Fibroblast of gingiva (primary cell): ENCODE results near the gene AHNAK2.
"Not testable (repeated sequence)": the region's sequence is repeated elsewhere in the genome, so short reads cannot be mapped to it uniquely, and the experiment has no call there.

Experiments
- DNase-seq: peaks from one replicate; pipeline ENCODE4 v3.0.0-alpha.2; 2011; ENCODE audit warnings: low read depth

The AHNAK2 gene

GRCh38 chr14:104927432-104927816, 50.8 kb downstream of the AHNAK2 start:
- DNase-seq = no peak

- DNase-seq = no peak
Observed at GRCh38 chr14:104926619-104927431, 51.3 kb downstream of the AHNAK2 start.

GRCh38 chr14:104925855-104926609, 52.1 kb downstream of the AHNAK2 start:
- no peak for DNase-seq

- DNase-seq = no peak
Observed at GRCh38 chr14:104925214-104925854, 52.8 kb downstream of the AHNAK2 start.

GRCh38 chr14:104924421-104925213, 53.6 kb downstream of the AHNAK2 start, which contains the start of gene PLD4:
Gene PLD4 (plus strand): TSS chr14:104924879. CDS start chr14:104927141, 2,262 bp downstream.
- DNase-seq = no peak

GRCh38 chr14:104923640-104924420, 54.3 kb downstream of the AHNAK2 start:
- DNase-seq = no peak

- DNase-seq = no peak
Observed at GRCh38 chr14:104919993-104920315, 58.2 kb downstream of the AHNAK2 start.

- DNase-seq = not testable (repeated sequence)
Observed at GRCh38 chr14:104919152-104919992, 58.8 kb downstream of the AHNAK2 start.

GRCh38 chr14:104917993-104918392, 60.2 kb downstream of the AHNAK2 start:
- no peak for DNase-seq

GRCh38 chr14:104917116-104917515, 61.1 kb downstream of the AHNAK2 start:
- DNase-seq = no peak

- no peak for DNase-seq
Observed at GRCh38 chr14:104913435-104913834, 64.7 kb downstream of the AHNAK2 start.

GRCh38 chr14:104912053-104912452, 66.1 kb downstream of the AHNAK2 start:
- no peak for DNase-seq

GRCh38 chr14:104908303-104908702, 69.9 kb downstream of the AHNAK2 start:
- DNase-seq = no peak

GRCh38 chr14:104905579-104905933, 72.6 kb downstream of the AHNAK2 start:
- not testable (repeated sequence) for DNase-seq

- DNase-seq = not testable (repeated sequence)
Observed at GRCh38 chr14:104904650-104905578, 73.3 kb downstream of the AHNAK2 start.

GRCh38 chr14:104903990-104904389, 74.2 kb downstream of the AHNAK2 start:
- no peak for DNase-seq

- DNase-seq = no peak
Observed at GRCh38 chr14:104900639-104901512, 77.3 kb downstream of the AHNAK2 start.

GRCh38 chr14:104899781-104900180, 78.4 kb downstream of the AHNAK2 start:
- no peak for DNase-seq
